NCI-H128 (cell line): ENCODE measurements around the gene NR3C2.

Experiments used
- DNase-seq: peaks from one replicate; lab custom pipeline; 2025; ENCODE audit not compliant: unreplicated experiment; lab: John Stamatoyannopoulos, UW

Gene NR3C2

DNA sequence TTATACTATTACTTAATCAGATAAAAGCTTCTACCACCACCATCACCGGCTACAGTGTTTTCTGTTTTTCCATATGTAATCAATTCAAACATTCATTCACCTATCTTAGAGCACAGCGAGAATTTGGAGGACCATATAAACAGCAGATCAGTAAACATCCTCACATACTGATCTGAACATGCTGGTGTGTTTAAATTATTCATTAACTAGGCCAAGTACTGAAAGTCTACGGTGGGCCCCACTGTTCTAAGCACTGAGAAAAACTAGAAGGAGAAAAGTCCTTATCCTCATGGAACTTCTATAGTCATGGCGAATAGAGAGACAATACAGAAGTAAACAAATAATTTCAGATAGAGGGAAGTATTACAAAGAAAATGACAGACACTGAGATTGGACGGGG, 176.6 kb downstream of the NR3C2 start:
- no peak for DNase-seq

DNA sequence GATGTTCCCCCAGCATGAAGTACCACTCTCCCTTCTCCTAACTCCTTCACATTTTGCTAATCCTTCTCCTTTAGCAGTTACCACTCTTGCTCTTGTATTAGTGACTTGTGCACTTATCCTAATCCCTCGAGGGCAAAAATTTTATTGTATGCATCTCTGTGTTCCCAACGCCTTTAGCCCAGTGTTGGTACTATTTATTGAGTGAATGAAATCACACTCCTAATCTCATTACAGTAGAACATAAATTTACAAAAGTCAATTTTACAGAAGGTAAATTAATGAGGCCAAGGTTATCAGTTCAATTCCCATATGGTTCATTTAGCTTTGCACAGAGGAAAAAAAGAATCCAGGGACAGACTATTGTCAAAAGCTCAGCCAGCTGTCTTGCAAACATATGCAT, 178.4 kb downstream of the NR3C2 start:
- DNase-seq: no peak

DNA sequence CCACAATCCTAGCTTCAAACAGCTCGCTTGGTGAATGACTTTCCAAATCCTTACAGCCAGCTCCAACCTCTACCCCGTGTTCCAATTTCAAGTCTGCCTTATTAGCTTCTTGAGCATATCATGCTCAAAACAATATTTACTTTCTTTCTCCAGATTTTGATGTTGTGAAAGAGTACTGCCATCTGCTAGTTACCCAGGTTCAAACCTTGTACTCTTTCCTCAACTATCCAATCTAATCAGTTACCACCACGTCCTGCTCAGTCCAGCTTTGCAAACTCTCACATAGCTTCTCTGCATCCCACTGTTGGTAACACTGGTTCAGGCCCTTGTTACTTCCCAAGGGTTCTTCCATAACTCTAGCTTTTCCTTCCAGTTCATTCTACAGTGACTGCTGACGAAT, 179.1 kb downstream of the NR3C2 start:
- DNase-seq: no peak

DNA sequence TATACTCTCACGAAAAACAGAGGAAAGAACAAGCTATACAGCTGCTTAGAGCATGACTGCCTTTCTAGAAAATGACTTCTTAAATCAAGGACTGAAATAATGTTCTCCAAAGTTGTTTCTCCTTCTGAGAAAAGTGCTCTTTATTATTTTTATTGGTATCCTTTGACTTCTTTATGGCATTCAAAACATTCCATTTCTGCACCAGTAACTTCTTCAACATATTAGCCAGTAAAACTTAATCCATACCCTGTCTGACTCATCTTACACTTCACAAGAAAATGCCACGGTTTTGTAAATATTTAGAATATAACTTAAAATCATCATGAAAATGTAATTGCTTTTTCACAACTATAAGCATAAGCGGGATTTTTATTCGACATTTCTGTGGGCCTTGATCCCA, 180.4 kb downstream of the NR3C2 start:
- no peak for DNase-seq

DNA sequence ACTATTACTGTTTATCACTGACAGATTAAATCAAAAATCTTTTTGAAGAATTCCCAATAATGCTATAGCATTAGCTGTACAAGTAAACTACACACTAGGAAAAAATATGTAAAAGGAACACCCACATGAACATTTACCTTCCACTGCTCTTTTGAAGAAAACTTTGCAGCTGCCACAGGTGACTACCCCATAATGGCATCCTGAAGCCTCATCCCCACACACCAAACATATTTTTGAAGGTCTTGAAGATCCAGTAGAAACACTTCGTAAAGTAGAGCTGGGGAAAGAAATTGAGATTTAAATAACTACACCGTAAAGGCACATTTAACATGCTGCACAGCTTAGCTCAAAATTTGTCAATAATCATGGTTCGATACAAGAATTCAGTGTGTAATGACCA, 182.4 kb downstream of the NR3C2 start:
- no peak for DNase-seq

DNA sequence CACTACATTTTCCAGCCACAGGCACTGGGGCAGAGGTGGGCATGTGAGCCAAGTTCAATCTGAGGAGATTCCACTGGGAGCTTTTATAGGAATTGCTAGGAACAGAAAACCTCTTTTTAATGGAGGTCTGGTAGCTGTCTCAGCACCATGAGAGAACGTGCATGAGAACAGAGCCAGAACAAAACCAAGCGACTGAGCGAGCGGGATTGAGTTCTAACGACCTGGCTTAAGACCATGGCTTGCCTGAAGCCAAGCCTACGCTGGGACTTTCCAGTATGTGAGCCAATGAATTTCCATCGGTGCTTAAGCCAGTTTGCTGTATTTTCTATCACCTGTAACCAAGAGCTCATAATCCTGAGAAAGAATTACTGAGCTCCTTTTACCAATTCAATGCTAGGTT, 183.7 kb downstream of the NR3C2 start:
- DNase-seq: no peak

DNA sequence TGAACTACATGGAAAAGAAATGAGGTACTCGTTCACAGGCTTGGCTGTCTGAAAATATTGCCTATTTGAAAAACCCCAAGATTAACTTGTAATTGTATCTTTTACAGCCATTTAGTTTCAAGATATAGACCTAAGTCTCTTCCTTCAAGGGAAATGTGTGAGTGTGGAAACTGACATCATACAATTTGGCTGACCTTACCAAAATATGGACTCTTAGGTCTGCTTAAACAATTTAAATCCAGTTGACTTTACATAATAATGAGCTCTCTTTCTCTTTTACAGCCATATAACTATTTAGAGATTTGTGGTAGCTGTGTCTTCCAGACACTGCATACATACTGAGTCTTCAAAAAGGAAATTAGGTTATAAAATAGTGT, 186.9 kb downstream of the NR3C2 start:
- DNase-seq: no peak

DNA sequence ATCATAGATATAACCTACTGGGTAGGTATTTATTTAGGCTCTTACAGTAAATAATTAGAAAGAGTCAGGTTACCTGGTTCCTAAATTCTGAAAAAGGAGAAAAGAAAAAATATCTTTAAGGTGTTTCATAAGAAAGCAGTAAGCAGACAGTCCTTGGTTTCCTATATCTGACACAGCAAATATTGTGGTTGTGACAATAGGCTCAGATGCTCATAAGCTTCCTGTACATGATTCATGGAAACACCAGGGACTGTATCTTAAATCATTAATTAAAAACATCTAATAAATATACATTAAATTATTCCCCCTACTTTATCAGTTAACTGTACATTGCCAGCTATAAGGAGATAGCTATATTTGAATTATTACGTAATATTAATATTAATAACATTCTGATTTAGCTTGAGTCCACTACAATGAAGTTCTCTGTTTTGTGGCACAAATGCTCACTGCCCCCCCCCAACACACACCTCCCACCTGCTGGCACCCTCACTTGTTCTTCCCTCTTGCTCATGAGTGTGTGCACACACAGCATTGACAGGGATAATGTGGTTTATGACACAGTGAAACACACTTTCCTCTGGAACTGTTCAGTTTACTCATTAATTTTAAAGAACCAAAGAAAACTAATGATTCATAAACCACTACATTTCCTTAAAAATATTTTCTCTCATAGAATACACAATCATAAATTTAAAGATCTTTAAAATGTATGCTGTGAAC, 187.4 kb downstream of the NR3C2 start:
- DNase-seq: no peak

DNA sequence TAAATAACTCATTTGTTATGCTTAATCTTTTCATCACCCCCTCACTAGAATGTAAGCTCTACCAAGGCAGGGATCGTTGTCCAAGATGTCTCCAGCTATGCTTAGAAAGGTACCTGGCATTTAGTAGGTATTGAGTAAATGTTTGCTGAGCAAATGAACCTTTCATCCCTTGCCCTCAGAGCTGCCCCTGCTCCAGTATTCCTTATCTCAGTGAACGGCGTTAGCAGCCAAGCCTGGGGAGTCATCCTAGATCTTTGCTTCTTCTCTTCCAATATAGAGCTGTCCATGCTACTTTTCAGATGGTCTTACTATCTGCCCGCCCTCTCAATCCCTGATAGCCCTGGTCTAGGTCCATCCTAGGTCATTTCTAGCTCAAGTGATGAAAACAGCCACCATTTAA, 188.4 kb downstream of the NR3C2 start:
- no peak for DNase-seq

DNA sequence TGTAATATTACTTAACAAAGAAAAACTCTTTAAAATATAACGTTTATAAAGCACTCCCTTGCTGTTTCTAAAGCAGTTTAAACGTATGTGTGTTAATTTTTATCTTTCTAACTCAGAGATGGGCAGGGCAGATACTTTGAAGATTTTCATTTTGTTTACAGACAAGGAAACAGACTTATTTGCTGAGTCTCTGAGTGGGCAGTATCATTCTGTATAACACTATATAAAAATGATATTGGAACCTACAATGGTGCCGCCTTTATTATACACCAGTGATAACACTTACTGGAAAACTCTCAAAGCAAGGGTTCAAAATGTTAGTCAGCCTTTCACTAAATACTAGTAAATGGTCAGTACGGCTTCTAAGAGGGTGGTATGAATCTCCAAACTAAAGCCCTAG, 193.4 kb downstream of the NR3C2 start:
- no peak for DNase-seq

DNA sequence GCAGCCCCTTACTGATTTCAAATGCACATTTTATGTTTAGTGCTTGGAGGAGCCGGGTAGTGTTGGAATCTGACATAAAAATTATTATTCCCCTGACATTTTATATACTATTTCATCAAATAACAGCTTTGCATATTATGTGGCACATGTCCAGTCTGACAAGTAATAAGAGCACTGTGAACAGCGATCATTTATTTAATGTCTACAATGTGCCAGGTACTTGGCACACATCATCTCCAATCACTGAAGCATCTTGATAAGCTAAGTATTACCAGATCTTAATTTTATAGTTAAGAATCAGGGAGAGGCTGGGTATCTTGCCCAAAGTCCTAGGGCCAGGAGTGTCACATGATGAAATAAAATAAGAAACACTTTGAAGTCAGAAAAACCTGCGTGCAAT, 197.2 kb downstream of the NR3C2 start:
- no peak for DNase-seq

DNA sequence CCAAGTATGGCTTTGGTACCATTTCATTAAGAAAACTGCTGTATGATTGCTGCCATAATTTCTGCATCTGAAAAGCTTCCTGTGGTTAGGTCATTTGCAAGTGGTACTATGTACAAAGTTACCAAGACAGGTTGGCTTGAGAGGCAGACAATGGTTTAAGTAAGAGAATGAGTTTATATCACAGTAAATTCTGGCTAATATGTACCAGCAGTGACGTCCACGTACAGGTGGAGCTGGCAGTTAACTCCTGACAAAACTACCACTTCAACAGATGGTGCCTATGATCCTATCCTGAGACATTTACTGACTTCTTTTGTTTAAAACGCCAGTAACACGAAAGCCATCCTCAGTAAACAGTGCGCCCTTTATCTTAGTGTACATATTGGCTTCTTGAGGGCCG, 198.4 kb downstream of the NR3C2 start:
- DNase-seq: no peak

DNA sequence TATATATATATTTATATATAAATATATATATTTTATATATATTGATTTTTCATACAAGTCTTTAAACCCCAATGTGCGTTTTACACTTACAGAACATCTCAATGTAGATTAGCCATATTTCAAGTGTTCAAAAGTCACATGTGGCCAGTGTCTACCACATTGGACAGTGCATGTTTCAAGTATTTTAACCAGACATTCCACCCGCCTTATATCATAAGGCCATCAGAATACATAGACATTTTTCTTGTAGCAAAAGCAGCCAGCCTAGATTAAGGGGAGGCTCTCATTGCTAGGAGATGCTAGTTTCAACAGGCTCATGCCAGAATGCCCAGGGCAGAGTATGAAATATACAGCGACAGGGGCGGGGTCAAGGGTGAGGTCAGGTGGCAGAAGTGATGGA, 202.0 kb downstream of the NR3C2 start:
- no peak for DNase-seq

DNA sequence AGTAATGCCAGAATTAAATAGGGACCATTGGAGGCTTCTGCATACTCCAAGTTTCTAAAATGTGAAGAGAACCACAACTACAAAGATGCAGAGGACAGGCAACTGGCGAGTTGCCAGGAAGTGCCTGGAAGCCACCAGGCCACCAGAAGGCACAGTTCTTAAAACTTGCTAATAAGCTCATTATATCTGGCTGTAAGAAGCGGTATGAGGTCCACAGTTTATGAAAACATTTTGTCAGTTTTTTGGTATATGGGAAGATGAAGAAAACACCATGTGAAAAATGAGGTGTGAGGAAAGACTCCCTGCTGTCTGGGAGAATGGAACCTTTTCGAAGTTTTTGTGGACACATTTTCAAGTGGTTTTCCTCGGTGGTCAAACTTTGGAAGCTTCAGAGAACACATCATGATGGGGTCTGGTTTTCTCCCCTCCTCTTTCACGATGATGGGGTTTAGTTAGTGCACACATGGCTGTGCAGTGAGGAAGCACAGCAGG, 202.7 kb downstream of the NR3C2 start:
- DNase-seq: no peak

DNA sequence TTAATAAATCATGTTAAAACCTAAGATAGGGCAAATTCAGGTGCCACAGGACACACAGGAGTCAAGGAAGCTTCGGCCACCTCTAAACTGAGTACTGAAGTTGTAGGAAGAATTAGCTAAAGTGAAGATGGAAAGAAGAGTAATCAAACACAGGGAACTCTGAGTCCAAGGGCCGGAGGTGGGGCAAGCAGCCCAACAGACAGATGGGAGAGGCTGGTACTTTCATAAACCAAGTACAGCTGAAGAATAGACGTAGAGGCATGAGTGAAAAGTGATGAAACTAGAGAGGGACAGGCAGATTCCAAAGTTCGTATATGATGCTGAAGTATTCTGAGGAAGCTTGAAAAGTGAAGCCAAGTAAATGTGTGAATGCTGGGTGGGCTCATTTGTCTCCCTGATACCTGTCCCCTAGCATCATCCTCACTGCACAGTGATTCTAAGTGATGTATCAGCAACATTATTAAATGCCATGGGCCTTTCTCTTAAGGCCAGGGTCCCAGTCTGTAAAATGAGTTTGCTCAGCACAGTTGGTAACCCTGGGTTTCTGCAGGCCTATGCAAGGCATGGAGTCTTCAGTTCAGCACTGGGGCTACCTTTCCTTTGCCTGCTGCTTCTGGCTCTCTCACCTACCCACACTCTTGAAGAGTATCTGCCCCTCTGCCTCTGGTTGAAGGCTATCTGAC, 203.3 kb downstream of the NR3C2 start:
- DNase-seq: no peak

DNA sequence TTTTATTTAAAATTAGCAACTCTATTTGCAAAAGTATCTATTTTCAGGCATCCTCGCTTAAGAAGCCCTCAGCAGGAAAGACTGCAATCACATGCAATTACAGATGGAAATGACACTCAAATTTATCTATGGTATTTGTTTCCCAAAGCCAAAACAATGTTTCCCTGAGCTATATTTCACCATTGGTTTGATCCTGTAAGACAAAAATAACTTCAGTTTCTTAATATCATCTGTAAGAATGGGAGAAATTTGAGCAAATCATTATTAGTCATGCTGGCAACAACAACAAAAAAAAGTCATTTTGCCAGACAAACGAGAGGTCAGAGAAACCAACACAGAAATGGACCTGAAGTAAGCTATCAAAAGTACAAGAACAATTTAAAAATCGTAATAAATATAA, 204.1 kb downstream of the NR3C2 start:
- no peak for DNase-seq

DNA sequence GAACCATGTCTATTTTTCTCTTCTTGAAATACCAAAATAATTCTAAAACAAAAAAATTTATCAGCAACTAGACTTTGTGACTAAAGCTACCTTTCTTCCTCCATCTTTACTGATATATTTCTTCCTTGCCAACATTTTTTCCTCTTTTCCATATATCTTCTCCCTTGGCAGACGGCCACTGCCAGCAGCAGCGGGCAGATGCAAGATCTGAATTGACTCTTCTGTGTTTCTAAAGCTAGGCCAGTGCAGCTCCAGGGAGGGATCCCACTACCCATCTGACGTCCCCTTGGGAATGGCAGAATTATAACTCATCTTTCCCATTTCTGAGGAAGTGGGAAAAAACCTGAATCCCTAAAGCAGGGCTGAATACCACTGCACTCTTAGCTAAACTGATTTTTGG, 206.4 kb downstream of the NR3C2 start:
- DNase-seq: no peak

DNA sequence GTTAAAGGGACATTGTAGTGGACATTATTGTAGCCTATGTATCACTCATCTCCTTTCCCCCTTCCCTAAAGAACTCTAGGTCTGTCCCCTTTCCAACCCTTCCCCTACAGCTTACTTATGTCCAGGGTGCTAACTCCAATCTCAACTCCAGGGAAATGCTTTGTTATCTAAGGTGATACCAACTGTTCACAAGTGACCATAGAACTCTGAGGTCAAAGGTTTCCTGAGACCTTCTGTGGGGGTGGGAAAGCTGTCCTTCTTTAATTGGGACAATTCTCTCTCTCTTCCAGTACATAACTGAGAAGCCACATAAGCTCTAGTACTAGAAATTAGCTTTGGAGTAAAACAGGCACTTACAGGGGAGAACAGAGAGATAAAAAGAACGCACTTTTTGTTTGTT, 212.4 kb downstream of the NR3C2 start:
- DNase-seq: no peak

DNA sequence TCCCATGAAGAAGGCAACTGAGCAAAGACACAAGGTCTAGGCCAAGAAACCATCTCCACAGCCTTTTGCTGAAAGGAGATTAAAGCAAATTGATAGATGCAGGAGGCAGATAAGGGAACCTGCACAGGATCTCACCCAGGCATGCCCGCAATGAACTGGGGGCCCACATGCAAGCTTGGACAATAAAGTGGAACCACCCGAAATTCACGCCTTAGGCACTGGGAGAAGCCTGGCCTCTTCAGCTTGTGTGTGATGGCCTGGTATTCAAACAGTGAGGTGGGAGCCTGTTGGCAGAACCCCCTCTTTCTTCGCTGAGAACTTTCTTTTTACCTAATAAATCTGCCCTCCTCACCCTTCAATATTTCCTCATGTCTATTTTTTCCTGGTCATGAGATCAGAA, 213.2 kb downstream of the NR3C2 start:
- no peak for DNase-seq

DNA sequence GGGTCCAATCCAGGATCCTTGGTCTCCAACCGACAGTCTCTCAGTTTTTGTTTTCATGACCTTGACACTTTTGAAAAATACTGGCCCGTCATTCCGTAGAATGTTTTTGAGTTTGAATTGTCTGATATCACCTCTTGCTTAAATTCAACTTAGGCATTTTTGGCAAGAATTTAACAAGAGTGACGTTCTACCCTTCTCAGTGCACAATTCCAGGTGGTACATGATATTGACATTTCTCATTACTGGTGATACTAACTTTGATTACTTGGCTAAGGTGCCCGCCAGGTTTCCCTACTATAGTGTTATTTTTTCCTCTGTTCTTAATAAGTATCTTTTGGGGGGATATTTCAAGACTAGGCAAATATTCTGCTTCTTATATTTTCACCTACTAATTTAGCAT, 215.1 kb downstream of the NR3C2 start:
- DNase-seq: no peak

DNA sequence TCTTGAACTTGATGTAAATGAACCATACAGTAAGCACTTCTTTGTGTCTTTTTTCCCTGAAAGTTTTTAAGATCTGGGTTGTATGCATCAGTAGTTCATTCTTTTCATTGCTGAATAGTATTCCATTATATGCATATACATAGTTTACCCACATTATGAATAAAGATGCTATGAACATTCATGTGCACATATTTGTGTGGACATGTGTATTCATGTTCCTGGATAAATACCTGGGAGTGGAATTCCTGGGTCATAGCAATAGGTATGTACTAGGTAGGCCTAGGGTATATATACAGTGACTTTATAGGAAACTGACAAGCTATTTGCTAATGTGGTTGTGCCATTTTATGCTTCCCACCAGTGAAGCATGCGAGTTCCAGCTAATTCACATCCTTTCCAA, 215.9 kb downstream of the NR3C2 start:
- DNase-seq: no peak

DNA sequence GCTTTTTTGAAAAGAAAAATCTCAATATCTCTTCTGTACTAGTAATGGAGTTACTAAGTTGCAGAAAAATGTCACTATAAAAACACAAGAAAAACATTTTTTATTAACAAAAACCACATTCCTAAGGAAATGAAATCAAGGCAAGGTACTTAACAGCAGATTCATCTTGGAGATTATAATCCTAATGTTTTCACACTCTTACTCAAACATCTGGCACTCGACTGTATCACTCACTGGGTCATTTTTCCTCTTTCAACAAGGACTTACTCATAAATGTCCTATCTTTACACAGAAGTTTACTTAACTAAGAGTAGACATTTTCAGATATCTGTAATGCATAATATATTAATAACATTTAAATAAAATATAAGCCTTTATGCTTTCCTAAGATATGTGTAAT, 216.6 kb downstream of the NR3C2 start:
- DNase-seq: no peak

DNA sequence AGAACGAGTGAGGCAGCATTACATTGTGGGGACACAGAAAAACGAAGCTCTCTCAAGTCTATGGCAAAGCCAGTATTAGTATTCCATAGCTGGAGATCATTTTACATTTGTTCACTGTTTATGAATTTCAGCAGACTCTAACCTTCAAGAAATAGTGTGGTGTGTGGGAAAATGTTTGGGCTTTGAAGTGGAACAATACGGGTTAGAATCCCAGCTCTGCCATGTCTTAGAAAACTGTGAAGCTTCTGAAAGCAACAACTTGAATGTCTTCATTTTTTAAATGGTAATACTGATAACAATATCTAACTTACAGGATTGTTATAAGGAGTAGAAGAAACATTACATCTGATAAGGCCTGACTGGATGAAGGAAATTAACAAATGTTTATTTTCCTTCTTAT, 217.7 kb downstream of the NR3C2 start:
- no peak for DNase-seq
